H1 (cell line): ENCODE measurements around the gene OR1G1. TPM values are rescaled to one million over a fixed set of nuclear protein-coding genes. Genes with fewer than 3 reads are reported as not detected.

Source experiments
- CHD1 ChIP-seq: IDR thresholded peaks from 2 replicates; pipeline ENCODE4 v1.6.1; 2012; ENCODE audit warnings: low read depth, low read length, improper control_type of control experiment
- CTBP2 ChIP-seq: IDR thresholded peaks from 2 replicates; pipeline ENCODE4 v1.7.0; 2011; ENCODE audit warnings: borderline replicate concordance, mild to moderate bottlenecking, moderate library complexity, mixed read lengths, low read length; ENCODE audit not compliant: insufficient read depth, insufficient read length
- EP300 ChIP-seq, 2 experiments: IDR thresholded peaks; 1 replicate in 1 of 2; 2 replicates in 1 of 2; pipeline ENCODE4 v1.6.1; 2011 to 2012; ENCODE audit warnings: low read depth in 2 of 2, low read length in 2 of 2, mild to moderate bottlenecking in 2 of 2, borderline replicate concordance in 1 of 2, inconsistent platforms in 1 of 2, moderate library complexity in 1 of 2
- KDM4A ChIP-seq: IDR thresholded peaks from one replicate; pipeline ENCODE4 v1.7.1; 2012; ENCODE audit warnings: low read depth, mild to moderate bottlenecking, moderate library complexity, low read length, inconsistent platforms; ENCODE audit not compliant: severe bottlenecking
- RAD21 ChIP-seq, 2 experiments: IDR thresholded peaks in 1 of 2; conservative IDR thresholded peaks in 1 of 2; 2 replicates each; pipeline ENCODE4 v1.6.1; 2011; ENCODE audit warnings: low read depth in 2 of 2, low read length in 2 of 2, improper control_type of control experiment in 1 of 2, inconsistent platforms in 1 of 2, mild to moderate bottlenecking in 1 of 2, moderate library complexity in 1 of 2
- SRF ChIP-seq: IDR thresholded peaks from 2 replicates; pipeline ENCODE4 v1.6.1; 2011; ENCODE audit warnings: mild to moderate bottlenecking, low read depth, low read length, moderate library complexity
- polyA plus RNA-seq, 7 experiments: library from polyadenylated mRNA; depleted of rRNA in 3 of 7; stranded (reverse) in 5 of 7; unstranded in 2 of 7; fragments of >200 nt in 5 of 7; fragments of 200-250 nt in 2 of 7; gene quantifications; 1 replicate in 5 of 7; 2 replicates in 1 of 7; 4 replicates in 1 of 7; pipeline versions ENCODE4 v1.2.1 to v1.2.3, GENCODE V29; 2011 to 2013; ENCODE audit warnings: missing spikeins in 2 of 7, mixed read lengths in 2 of 7
- total RNA-seq: library from RNA; stranded (reverse); fragmentation: NEBNext Ultra II Directional; extraction: Animal tissue kit (Norgen Biotek cat#: 25700); gene quantifications from 2 replicates; pipeline ENCODE4 v1.2.1, GENCODE V29; 2021
- TF ChIP-seq, protein P1 (sequence below): fragments of 300-600 bp; sonication (generic); IDR thresholded peaks from 2 replicates; pipeline ENCODE4 v1.7.1; 2012; ENCODE audit warnings: low read length, moderate library complexity, mild to moderate bottlenecking, inconsistent platforms; ENCODE audit not compliant: insufficient replicate concordance

The OR1G1 gene
- total and polyA plus RNA-seq, 2 of the 8 experiments (the other 6 are each of a cell fraction or from before 2014, with no cell fraction given): 0.27 to 0.30 TPM

DNA sequence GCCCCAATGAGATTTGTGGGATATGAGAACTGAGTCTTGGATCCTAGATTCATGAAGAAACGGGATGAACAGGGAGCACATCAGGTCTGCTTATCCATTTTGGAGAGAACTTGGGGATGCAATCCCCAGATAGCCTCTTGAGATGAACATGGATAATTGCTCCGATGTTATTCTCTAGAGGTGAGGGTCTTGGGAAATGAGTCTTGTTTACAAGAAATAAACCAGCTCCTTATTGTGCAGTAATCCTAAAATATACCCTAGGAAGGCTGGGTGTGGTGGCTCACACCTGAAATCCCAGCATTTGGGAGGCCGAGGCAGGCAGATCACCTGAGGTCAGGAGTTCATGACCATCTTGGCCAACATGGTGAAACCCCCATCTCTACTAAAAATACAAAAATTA, 23.0 kb downstream of the OR1G1 start, which contains the start of gene OR1D2 (continued):
- TF ChIP-seq, protein P1, sequence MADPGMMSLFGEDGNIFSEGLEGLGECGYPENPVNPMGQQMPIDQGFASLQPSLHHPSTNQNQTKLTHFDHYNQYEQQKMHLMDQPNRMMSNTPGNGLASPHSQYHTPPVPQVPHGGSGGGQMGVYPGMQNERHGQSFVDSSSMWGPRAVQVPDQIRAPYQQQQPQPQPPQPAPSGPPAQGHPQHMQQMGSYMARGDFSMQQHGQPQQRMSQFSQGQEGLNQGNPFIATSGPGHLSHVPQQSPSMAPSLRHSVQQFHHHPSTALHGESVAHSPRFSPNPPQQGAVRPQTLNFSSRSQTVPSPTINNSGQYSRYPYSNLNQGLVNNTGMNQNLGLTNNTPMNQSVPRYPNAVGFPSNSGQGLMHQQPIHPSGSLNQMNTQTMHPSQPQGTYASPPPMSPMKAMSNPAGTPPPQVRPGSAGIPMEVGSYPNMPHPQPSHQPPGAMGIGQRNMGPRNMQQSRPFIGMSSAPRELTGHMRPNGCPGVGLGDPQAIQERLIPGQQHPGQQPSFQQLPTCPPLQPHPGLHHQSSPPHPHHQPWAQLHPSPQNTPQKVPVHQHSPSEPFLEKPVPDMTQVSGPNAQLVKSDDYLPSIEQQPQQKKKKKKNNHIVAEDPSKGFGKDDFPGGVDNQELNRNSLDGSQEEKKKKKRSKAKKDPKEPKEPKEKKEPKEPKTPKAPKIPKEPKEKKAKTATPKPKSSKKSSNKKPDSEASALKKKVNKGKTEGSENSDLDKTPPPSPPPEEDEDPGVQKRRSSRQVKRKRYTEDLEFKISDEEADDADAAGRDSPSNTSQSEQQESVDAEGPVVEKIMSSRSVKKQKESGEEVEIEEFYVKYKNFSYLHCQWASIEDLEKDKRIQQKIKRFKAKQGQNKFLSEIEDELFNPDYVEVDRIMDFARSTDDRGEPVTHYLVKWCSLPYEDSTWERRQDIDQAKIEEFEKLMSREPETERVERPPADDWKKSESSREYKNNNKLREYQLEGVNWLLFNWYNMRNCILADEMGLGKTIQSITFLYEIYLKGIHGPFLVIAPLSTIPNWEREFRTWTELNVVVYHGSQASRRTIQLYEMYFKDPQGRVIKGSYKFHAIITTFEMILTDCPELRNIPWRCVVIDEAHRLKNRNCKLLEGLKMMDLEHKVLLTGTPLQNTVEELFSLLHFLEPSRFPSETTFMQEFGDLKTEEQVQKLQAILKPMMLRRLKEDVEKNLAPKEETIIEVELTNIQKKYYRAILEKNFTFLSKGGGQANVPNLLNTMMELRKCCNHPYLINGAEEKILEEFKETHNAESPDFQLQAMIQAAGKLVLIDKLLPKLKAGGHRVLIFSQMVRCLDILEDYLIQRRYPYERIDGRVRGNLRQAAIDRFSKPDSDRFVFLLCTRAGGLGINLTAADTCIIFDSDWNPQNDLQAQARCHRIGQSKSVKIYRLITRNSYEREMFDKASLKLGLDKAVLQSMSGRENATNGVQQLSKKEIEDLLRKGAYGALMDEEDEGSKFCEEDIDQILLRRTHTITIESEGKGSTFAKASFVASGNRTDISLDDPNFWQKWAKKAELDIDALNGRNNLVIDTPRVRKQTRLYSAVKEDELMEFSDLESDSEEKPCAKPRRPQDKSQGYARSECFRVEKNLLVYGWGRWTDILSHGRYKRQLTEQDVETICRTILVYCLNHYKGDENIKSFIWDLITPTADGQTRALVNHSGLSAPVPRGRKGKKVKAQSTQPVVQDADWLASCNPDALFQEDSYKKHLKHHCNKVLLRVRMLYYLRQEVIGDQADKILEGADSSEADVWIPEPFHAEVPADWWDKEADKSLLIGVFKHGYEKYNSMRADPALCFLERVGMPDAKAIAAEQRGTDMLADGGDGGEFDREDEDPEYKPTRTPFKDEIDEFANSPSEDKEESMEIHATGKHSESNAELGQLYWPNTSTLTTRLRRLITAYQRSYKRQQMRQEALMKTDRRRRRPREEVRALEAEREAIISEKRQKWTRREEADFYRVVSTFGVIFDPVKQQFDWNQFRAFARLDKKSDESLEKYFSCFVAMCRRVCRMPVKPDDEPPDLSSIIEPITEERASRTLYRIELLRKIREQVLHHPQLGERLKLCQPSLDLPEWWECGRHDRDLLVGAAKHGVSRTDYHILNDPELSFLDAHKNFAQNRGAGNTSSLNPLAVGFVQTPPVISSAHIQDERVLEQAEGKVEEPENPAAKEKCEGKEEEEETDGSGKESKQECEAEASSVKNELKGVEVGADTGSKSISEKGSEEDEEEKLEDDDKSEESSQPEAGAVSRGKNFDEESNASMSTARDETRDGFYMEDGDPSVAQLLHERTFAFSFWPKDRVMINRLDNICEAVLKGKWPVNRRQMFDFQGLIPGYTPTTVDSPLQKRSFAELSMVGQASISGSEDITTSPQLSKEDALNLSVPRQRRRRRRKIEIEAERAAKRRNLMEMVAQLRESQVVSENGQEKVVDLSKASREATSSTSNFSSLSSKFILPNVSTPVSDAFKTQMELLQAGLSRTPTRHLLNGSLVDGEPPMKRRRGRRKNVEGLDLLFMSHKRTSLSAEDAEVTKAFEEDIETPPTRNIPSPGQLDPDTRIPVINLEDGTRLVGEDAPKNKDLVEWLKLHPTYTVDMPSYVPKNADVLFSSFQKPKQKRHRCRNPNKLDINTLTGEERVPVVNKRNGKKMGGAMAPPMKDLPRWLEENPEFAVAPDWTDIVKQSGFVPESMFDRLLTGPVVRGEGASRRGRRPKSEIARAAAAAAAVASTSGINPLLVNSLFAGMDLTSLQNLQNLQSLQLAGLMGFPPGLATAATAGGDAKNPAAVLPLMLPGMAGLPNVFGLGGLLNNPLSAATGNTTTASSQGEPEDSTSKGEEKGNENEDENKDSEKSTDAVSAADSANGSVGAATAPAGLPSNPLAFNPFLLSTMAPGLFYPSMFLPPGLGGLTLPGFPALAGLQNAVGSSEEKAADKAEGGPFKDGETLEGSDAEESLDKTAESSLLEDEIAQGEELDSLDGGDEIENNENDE: no peak
- TF ChIP-seq RAD21 (IDR thresholded peaks at IDR 0.05 in 1 of 2, conservative IDR thresholded peaks at IDR 0.05 in 1 of 2; ENCODE audit: low read depth in 2 of 2, low read length in 2 of 2) (no peak), SRF (no peak), CHD1 (no peak), EP300 (IDR thresholded peaks at IDR 0.05; ENCODE audit: borderline replicate concordance in 1 of 2, low read depth in 2 of 2, low read length in 2 of 2) (no peak), CTBP2 (no peak), KDM4A (no peak)
